Lower leg skin (tissue), 3 donors: ENCODE results near the gene AUTS2.

Experiments used
- POLR2A ChIP-seq, 2 donors: fragments of 450-650 bp; IDR thresholded peaks; one replicate each; pipeline ENCODE4 v1.6.1; 2016 to 2017; ENCODE audit warnings: antibody characterized with exemption in 2 of 2, mild to moderate bottlenecking in 1 of 2, moderate library complexity in 1 of 2
- TF ChIP-seq, protein P1 (sequence below), 3 donors: fragments of 450-650 bp; IDR thresholded peaks; one replicate each; pipeline ENCODE4 v1.5.1; 2016; ENCODE audit warnings: antibody characterized with exemption in 3 of 3, mild to moderate bottlenecking in 3 of 3, moderate library complexity in 2 of 3

DNA sequence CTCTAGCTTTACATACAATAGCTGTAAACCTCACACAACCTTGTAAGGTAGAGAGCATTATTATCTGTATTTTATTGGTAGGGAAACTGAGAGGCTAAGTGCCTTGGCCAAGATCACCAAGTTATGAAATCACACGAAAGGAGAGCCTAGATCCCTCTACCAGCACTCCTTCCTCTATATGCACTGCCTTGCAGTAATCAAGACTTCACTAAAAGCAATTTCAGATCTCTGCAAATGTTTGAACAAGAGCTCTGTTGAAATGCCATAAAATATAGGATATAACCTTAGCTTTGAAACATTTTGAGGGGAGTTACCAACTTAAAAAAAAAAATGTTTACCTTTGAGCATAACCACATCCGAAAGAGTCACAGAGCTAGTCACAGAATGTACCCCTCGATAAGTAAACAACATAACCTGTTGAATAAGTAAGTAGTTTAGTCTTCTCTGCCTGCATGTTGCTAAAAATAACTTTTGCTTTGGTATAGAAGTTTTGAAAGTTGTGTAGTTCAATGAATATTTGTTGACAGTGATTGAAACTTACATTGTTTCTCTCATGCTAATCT is 709.4 kb downstream of the AUTS2 start:
- TF ChIP-seq, protein P1, sequence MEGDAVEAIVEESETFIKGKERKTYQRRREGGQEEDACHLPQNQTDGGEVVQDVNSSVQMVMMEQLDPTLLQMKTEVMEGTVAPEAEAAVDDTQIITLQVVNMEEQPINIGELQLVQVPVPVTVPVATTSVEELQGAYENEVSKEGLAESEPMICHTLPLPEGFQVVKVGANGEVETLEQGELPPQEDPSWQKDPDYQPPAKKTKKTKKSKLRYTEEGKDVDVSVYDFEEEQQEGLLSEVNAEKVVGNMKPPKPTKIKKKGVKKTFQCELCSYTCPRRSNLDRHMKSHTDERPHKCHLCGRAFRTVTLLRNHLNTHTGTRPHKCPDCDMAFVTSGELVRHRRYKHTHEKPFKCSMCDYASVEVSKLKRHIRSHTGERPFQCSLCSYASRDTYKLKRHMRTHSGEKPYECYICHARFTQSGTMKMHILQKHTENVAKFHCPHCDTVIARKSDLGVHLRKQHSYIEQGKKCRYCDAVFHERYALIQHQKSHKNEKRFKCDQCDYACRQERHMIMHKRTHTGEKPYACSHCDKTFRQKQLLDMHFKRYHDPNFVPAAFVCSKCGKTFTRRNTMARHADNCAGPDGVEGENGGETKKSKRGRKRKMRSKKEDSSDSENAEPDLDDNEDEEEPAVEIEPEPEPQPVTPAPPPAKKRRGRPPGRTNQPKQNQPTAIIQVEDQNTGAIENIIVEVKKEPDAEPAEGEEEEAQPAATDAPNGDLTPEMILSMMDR (IDR thresholded peaks at IDR 0.05) = no peak
- TF ChIP-seq POLR2A (IDR thresholded peaks at IDR 0.05) = no peak
